Rectal smooth muscle tissue (tissue), 1 donor: ENCODE results near the gene AHDC1.

Experiments used
- H3K27ac ChIP-seq: one replicate; pipeline ENCODE4 v1.7.0; 2013; ENCODE audit warnings: low read depth, low read length, inconsistent platforms
- H3K27me3 ChIP-seq: one replicate; pipeline ENCODE4 v1.7.0; 2013; ENCODE audit warnings: low read length; ENCODE audit not compliant: control insufficient read depth, insufficient read depth
- H3K36me3 ChIP-seq: one replicate; pipeline ENCODE4 v1.7.0; 2013; ENCODE audit warnings: low read length; ENCODE audit not compliant: control insufficient read depth, insufficient read depth
- H3K4me1 ChIP-seq: one replicate; pipeline ENCODE4 v1.7.0; 2013; ENCODE audit warnings: low read length; ENCODE audit not compliant: control insufficient read depth, insufficient read depth
- H3K4me3 ChIP-seq: one replicate; pipeline ENCODE4 v1.7.0; 2013; ENCODE audit warnings: low read length
- H3K9ac ChIP-seq: one replicate; pipeline ENCODE4 v1.7.0; 2013; ENCODE audit warnings: low read length

Gene AHDC1

DNA sequence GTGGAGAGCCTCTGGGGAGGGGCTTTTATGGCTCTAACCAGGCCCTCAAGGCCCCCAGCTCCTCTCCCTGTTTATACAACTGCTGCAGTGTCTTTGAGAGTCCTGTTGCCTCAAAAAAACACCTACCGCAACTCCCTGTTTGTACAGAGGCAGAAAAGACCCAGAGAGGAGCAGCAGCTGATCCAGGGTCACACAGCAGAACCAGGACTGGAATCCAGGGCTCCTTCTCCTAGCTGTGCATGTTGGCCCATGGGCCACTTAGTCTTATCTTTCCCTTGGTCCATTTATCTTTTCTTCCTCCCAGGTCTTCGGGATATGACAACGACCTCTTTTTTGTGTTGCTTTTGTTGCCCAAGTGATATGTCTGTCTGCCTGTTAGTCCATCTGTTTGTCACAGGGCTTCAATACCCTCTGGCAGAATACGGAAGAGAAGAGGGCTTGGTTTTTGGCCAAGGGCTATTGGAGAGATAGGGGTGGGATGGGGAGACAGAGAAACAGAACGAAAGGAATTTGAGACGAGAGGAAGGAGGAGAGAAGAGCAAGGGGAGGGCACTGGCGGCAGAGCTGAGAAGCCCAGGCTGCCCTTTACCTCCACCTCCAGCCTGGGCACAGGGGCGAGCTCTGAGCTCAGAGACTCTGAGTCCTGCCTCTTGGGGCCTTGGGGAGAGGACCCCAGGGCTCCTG is 80.5 kb downstream of the AHDC1 start:
- Histone ChIP-seq H3K36me3 (no peaks in the 10 kb centered on the region), H3K9ac (no peak overlapping the region), H3K4me1 (peaks cover 70% of the 10 kb centered on the region), H3K27me3 (no peaks in the 10 kb centered on the region), H3K4me3 (peak overlapping the region; percentile 22), H3K27ac (peak overlapping the region; percentile 74)

GRCh38 chr1:27522432-27523336 is 81.3 kb downstream of the AHDC1 start:
- Histone ChIP-seq H3K9ac (no peak overlapping the region), H3K27ac (peak overlapping the region; percentile 74), H3K4me1 (peaks cover 66% of the 10 kb centered on the region), H3K4me3 (peak overlapping the region; percentile 22), H3K36me3 (no peaks in the 10 kb centered on the region), H3K27me3 (no peaks in the 10 kb centered on the region)

GRCh38 chr1:27521861-27522431 is 82.0 kb downstream of the AHDC1 start:
- Histone ChIP-seq H3K27me3 (no peaks in the 10 kb centered on the region), H3K27ac (peak overlapping the region; percentile 74), H3K36me3 (no peaks in the 10 kb centered on the region), H3K4me1 (peaks cover 60% of the 10 kb centered on the region), H3K9ac (no peak overlapping the region), H3K4me3 (peak overlapping the region; percentile 22)

- no peaks in the 10 kb centered on the region for H3K36me3 ChIP-seq
- H3K27ac ChIP-seq: peak overlapping the region; percentile 74
- no peak overlapping the region for H3K9ac ChIP-seq
- H3K4me3 ChIP-seq: peak overlapping the region; percentile 11
- peaks cover 54% of the 10 kb centered on the region for H3K4me1 ChIP-seq
- no peaks in the 10 kb centered on the region for H3K27me3 ChIP-seq
Measured at GRCh38 chr1:27521336-27521831, 82.6 kb downstream of the AHDC1 start.

GRCh38 chr1:27520651-27521050 is 83.3 kb downstream of the AHDC1 start:
- Histone ChIP-seq H3K9ac (no peak overlapping the region), H3K27me3 (no peaks in the 10 kb centered on the region), H3K4me1 (peaks cover 50% of the 10 kb centered on the region), H3K27ac (no peak overlapping the region), H3K4me3 (no peak overlapping the region), H3K36me3 (no peaks in the 10 kb centered on the region)

DNA sequence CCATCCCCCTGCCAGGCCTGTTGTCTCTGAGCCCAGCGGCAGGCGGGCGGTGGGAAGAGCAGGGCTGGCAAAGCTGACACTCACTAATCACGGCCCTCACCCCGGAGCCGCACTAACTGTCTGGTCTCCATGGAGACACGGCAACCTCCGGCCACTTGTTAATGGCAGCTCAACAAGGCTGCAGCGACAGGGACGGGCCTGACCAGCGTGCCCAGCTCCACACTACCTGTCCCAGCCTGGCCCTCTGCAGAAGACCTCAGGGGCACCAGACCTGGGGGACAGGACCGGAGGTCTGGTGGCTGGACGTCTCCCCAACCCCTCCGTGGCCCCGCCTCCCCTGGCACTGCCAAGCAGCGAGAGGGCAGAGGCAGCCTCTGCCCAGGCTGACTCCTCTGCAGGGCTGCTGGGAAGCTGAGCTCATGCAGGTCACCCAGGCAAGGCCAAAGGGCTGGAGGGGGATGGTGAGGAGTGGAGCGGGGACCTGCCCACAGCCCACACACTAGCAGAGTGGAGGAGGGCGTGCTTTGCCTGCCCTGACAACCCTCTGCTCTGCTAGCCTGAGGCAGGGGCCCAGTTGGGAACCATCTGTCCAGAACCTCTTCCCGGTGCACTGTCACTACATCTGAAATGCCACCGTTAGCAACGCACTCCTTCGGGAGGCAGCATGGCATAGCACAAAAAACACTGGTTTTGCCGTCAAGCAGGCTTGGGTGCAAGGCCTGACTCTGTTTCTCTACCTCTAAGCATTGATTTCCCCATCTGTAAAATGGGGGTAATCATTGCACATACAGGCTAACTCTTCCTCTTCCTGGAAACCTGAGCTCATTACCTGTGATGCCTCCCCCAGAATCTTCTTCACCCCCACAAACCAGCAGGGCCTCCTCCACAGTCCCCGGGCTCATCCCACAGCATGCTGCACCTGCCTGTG is 84.3 kb downstream of the AHDC1 start:
- H3K9ac ChIP-seq: no peak overlapping the region
- H3K27me3 ChIP-seq: no peaks in the 10 kb centered on the region
- H3K27ac ChIP-seq: peak overlapping the region; percentile 48
- H3K4me1 ChIP-seq: peaks cover 40% of the 10 kb centered on the region
- H3K36me3 ChIP-seq: no peaks in the 10 kb centered on the region
- H3K4me3 ChIP-seq: no peak overlapping the region

GRCh38 chr1:27518808-27519207 is 85.1 kb downstream of the AHDC1 start:
- H3K36me3 ChIP-seq: no peaks in the 10 kb centered on the region
- H3K9ac ChIP-seq: no peak overlapping the region
- H3K27ac ChIP-seq: no peak overlapping the region
- H3K4me3 ChIP-seq: no peak overlapping the region
- H3K27me3 ChIP-seq: no peaks in the 10 kb centered on the region
- peaks cover 33% of the 10 kb centered on the region for H3K4me1 ChIP-seq

GRCh38 chr1:27517907-27518718 is 85.8 kb downstream of the AHDC1 start:
- H3K4me1 ChIP-seq: peaks cover 26% of the 10 kb centered on the region
- H3K27me3 ChIP-seq: no peaks in the 10 kb centered on the region
- no peak overlapping the region for H3K9ac ChIP-seq
- H3K4me3 ChIP-seq: no peak overlapping the region
- H3K27ac ChIP-seq: no peak overlapping the region
- H3K36me3 ChIP-seq: no peaks in the 10 kb centered on the region

GRCh38 chr1:27517301-27517700 is 86.6 kb downstream of the AHDC1 start:
- H3K9ac ChIP-seq: no peak overlapping the region
- H3K36me3 ChIP-seq: no peaks in the 10 kb centered on the region
- no peak overlapping the region for H3K27ac ChIP-seq
- H3K27me3 ChIP-seq: no peaks in the 10 kb centered on the region
- no peak overlapping the region for H3K4me3 ChIP-seq
- H3K4me1 ChIP-seq: peaks cover 18% of the 10 kb centered on the region

GRCh38 chr1:27515626-27516025 is 88.3 kb downstream of the AHDC1 start:
- no peaks in the 10 kb centered on the region for H3K27me3 ChIP-seq
- H3K36me3 ChIP-seq: no peaks in the 10 kb centered on the region
- no peak overlapping the region for H3K9ac ChIP-seq
- H3K4me1 ChIP-seq: peaks cover 4% of the 10 kb centered on the region
- no peak overlapping the region for H3K27ac ChIP-seq
- H3K4me3 ChIP-seq: no peak overlapping the region

DNA sequence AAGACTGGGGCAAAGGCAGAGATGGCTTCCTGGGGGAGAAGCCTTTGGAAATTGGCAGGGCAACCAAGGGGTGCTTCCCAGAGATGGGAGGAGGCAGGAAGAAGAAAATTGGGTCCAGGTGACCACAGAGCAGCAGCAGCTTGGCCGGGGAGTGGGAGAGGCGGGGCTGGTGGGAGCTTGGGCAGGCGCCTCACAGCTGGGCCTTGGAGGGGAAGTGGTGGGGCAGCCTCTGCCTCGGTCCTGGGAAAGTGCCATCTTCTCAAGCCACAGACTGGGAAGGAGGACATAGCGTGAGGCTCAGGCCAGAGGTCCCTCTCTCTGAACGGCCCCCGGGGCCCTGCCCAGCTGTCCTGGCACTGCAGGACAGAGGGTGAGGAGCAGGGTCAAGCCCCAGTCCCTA is 90.0 kb downstream of the AHDC1 start:
- Histone ChIP-seq H3K4me3 (no peak overlapping the region), H3K4me1 (no peaks in the 10 kb centered on the region), H3K9ac (no peak overlapping the region), H3K27ac (no peak overlapping the region), H3K27me3 (no peaks in the 10 kb centered on the region), H3K36me3 (no peaks in the 10 kb centered on the region)
